Mesenchymal stem cell (in vitro differentiated cells and primary cell): ENCODE measurements around the gene CLMN.
A peak's percentile ranks its signal among the peaks of the same experiment; 100 is the strongest.

Experiments used
- DNase-seq: peaks from one replicate; pipeline ENCODE4 v3.0.0-alpha.2; 2013
- H2AFZ ChIP-seq: one replicate; pipeline ENCODE4 v1.6.1; 2013; ENCODE audit warnings: low read depth, mild to moderate bottlenecking, control low read depth, inconsistent platforms, low read length, moderate library complexity
- H2AK5ac ChIP-seq: 2 replicates; pipeline ENCODE4 v1.6.1; 2013; ENCODE audit warnings: low read length, moderate library complexity, mild to moderate bottlenecking, inconsistent platforms; ENCODE audit not compliant: severe bottlenecking
- H2BK120ac ChIP-seq: one replicate; pipeline ENCODE4 v1.6.1; 2013; ENCODE audit warnings: low read depth, mild to moderate bottlenecking, inconsistent platforms, low read length, moderate library complexity
- H2BK12ac ChIP-seq, 2 experiments: one replicate each; pipeline ENCODE4 v1.6.1; 2013; ENCODE audit warnings: inconsistent platforms in 2 of 2, low read length in 2 of 2, mild to moderate bottlenecking in 2 of 2, moderate library complexity in 2 of 2, control low read depth in 1 of 2
- H2BK15ac ChIP-seq: one replicate; pipeline ENCODE4 v1.6.1; 2013; ENCODE audit warnings: mild to moderate bottlenecking, low read depth, inconsistent platforms; ENCODE audit not compliant: poor library complexity, severe bottlenecking
- H2BK5ac ChIP-seq: 2 replicates; pipeline ENCODE4 v1.6.1; 2013; ENCODE audit warnings: low read depth, mild to moderate bottlenecking, low read length, control low read depth, inconsistent platforms; ENCODE audit not compliant: poor library complexity, severe bottlenecking
- H3K14ac ChIP-seq, 2 experiments: one replicate each; pipeline ENCODE4 v1.6.1; 2013; ENCODE audit warnings: inconsistent platforms in 2 of 2, low read length in 2 of 2, control low read depth in 1 of 2, mild to moderate bottlenecking in 1 of 2, moderate library complexity in 1 of 2
- H3K18ac ChIP-seq, 2 experiments: one replicate each; pipeline ENCODE4 v1.6.1; 2013; ENCODE audit warnings: inconsistent platforms in 2 of 2, low read length in 2 of 2, control low read depth in 1 of 2, low read depth in 1 of 2, mild to moderate bottlenecking in 1 of 2
- H3K23ac ChIP-seq, 2 experiments: one replicate each; pipeline ENCODE4 v1.6.1; 2013; ENCODE audit warnings: inconsistent platforms in 2 of 2, low read length in 2 of 2, mild to moderate bottlenecking in 2 of 2, moderate library complexity in 2 of 2, control low read depth in 1 of 2
- H3K27ac ChIP-seq: 2 replicates; pipeline ENCODE4 v1.5.1; 2013; ENCODE audit warnings: mild to moderate bottlenecking, moderate library complexity, low read length, control low read depth, inconsistent platforms; ENCODE audit not compliant: poor library complexity, severe bottlenecking
- H3K27me3 ChIP-seq, 2 experiments: 2 replicates each; pipeline versions ENCODE4 v1.6.1 to v1.7.0; 2013; ENCODE audit warnings: low read length in 2 of 2, mild to moderate bottlenecking in 2 of 2, moderate library complexity in 2 of 2, control low read depth in 1 of 2, inconsistent platforms in 1 of 2; ENCODE audit not compliant: control insufficient read depth in 1 of 2, insufficient read depth in 1 of 2
- H3K36me3 ChIP-seq, 2 experiments: 2 replicates each; pipeline versions ENCODE4 v1.6.1 to v1.7.0; 2013; ENCODE audit warnings: low read length in 2 of 2, control low read depth in 1 of 2, inconsistent platforms in 1 of 2, low read depth in 1 of 2, mild to moderate bottlenecking in 1 of 2; ENCODE audit not compliant: insufficient read depth in 2 of 2, control insufficient read depth in 1 of 2
- H3K4ac ChIP-seq, 2 experiments: one replicate each; pipeline ENCODE4 v1.6.1; 2013; ENCODE audit warnings: inconsistent platforms in 2 of 2, low read length in 2 of 2, mild to moderate bottlenecking in 2 of 2, moderate library complexity in 2 of 2, control low read depth in 1 of 2, low read depth in 1 of 2
- H3K4me1 ChIP-seq: 2 replicates; pipeline ENCODE4 v1.6.1; 2013; ENCODE audit warnings: low read depth, low read length, control low read depth; ENCODE audit not compliant: control insufficient read depth, insufficient read depth
- H3K4me2 ChIP-seq: 2 replicates; pipeline ENCODE4 v1.6.1; 2013; ENCODE audit warnings: low read length, mild to moderate bottlenecking, inconsistent platforms; ENCODE audit not compliant: poor library complexity, severe bottlenecking
- H3K4me3 ChIP-seq, 2 experiments: 2 replicates each; pipeline versions ENCODE4 v1.5.1 to v1.7.0; 2013; ENCODE audit warnings: low read length in 2 of 2, mild to moderate bottlenecking in 2 of 2, control low read depth in 1 of 2, low read depth in 1 of 2; ENCODE audit not compliant: insufficient read depth in 1 of 2
- H3K79me1 ChIP-seq: replicated peaks from 2 replicates; pipeline ENCODE4 v1.6.1; 2013; ENCODE audit warnings: mild to moderate bottlenecking, control low read depth, low read length, inconsistent platforms; ENCODE audit not compliant: poor library complexity, severe bottlenecking
- H3K9ac ChIP-seq: 2 replicates; pipeline ENCODE4 v1.7.0; 2013; ENCODE audit warnings: mild to moderate bottlenecking, low read length, moderate library complexity
- H3K9me3 ChIP-seq: 2 replicates; pipeline ENCODE4 v1.7.0; 2013; ENCODE audit warnings: mild to moderate bottlenecking, low read length; ENCODE audit not compliant: control insufficient read depth
- H4K8ac ChIP-seq: one replicate; pipeline ENCODE4 v1.6.1; 2013; ENCODE audit warnings: inconsistent platforms, mild to moderate bottlenecking, low read length, moderate library complexity
- H4K91ac ChIP-seq: one replicate; pipeline ENCODE4 v1.6.1; 2013; ENCODE audit warnings: mild to moderate bottlenecking, low read length, inconsistent platforms
- WGBS: methylation state at CpG from one replicate; pipeline ENCODE4 v1.1.7; 2013; ENCODE audit warnings: mixed read lengths; 5-methylcytosine and 5-hydroxymethylcytosine counted together

The CLMN gene

GRCh38 chr14:95293449-95293848, 26.3 kb downstream of the CLMN start:
- Histone ChIP-seq H2BK120ac (no peak overlapping the region), H3K4me2 (no peak overlapping the region), H2BK15ac (no peak overlapping the region), H3K4me1 (peaks cover 25% of the 10 kb centered on the region), H3K9me3 (peaks cover 5% of the 10 kb centered on the region), H3K23ac (no peak overlapping the region), H4K8ac (no peak overlapping the region), H2BK12ac (no peak overlapping the region), H3K18ac (no peak overlapping the region), H3K36me3 (peaks cover 0 to 31% of the 10 kb centered on the region in 2 experiments), H2BK5ac (no peak overlapping the region), H3K4ac (no peak overlapping the region), H3K27ac (no peak overlapping the region), H3K9ac (no peak overlapping the region), H2AK5ac (peak overlapping the region; percentile 23), H3K27me3 (peaks cover 0 to 2% of the 10 kb centered on the region in 2 experiments), H3K14ac (no peak overlapping the region), H3K4me3 (no peak overlapping the region), H3K79me1 (peaks cover 58% of the 10 kb centered on the region), H2AFZ (no peak overlapping the region), H4K91ac (no peak overlapping the region)
- 80% methylated on average over 4 of the region's 5 CpGs for WGBS
- DNase-seq, result no peak

GRCh38 chr14:95292660-95293425, 26.9 kb downstream of the CLMN start:
- no peak overlapping the region for H4K91ac ChIP-seq
- H3K18ac ChIP-seq, result no peak overlapping the region
- H3K79me1 ChIP-seq, result peaks cover 58% of the 10 kb centered on the region
- H4K8ac ChIP-seq, result no peak overlapping the region
- H3K4me1 ChIP-seq, result peaks cover 25% of the 10 kb centered on the region
- no peak overlapping the region for H3K4me3 ChIP-seq
- no peak overlapping the region for H3K4ac ChIP-seq
- H3K27me3 ChIP-seq, result peaks cover 0 to 2% of the 10 kb centered on the region in 2 experiments
- 80% methylated on average over 5 of the region's 8 CpGs for WGBS
- H3K27ac ChIP-seq, result no peak overlapping the region
- no peak for DNase-seq
- H3K36me3 ChIP-seq, result peaks cover 0 to 26% of the 10 kb centered on the region in 2 experiments
- H2BK15ac ChIP-seq, result no peak overlapping the region
- peaks cover 5% of the 10 kb centered on the region for H3K9me3 ChIP-seq
- H2AFZ ChIP-seq, result no peak overlapping the region
- no peak overlapping the region for H3K4me2 ChIP-seq
- H3K14ac ChIP-seq, result no peak overlapping the region
- H3K9ac ChIP-seq, result no peak overlapping the region
- no peak overlapping the region for H3K23ac ChIP-seq
- H2BK120ac ChIP-seq, result no peak overlapping the region
- peak overlapping the region; percentile 79 for H2AK5ac ChIP-seq
- H2BK12ac ChIP-seq, result no peak overlapping the region
- H2BK5ac ChIP-seq, result no peak overlapping the region

GRCh38 chr14:95291859-95292542, 27.7 kb downstream of the CLMN start:
- Histone ChIP-seq H2BK120ac (no peak overlapping the region), H3K4ac (no peak overlapping the region), H3K4me1 (peaks cover 28% of the 10 kb centered on the region), H4K91ac (no peak overlapping the region), H3K4me2 (no peak overlapping the region), H3K23ac (no peak overlapping the region), H2BK12ac (no peak overlapping the region), H3K14ac (no peak overlapping the region), H3K79me1 (peaks cover 61% of the 10 kb centered on the region), H4K8ac (no peak overlapping the region), H3K9ac (no peak overlapping the region), H3K27ac (no peak overlapping the region), H3K36me3 (peaks cover 0 to 27% of the 10 kb centered on the region in 2 experiments), H3K18ac (no peak overlapping the region), H2BK5ac (no peak overlapping the region), H3K9me3 (peaks cover 5% of the 10 kb centered on the region), H2AK5ac (no peak overlapping the region), H3K4me3 (no peak overlapping the region), H2BK15ac (no peak overlapping the region), H3K27me3 (peaks cover 0 to 5% of the 10 kb centered on the region in 2 experiments), H2AFZ (no peak overlapping the region)
- peak; percentile 43 for DNase-seq
- WGBS, result 41% methylated on average over 3 of the region's 6 CpGs

GRCh38 chr14:95290871-95291431, 28.8 kb downstream of the CLMN start:
- Histone ChIP-seq H3K18ac (no peak overlapping the region), H3K4me1 (peaks cover 24% of the 10 kb centered on the region), H3K27me3 (peaks cover 0 to 3% of the 10 kb centered on the region in 2 experiments), H3K14ac (no peak overlapping the region), H2BK5ac (no peak overlapping the region), H2BK120ac (no peak overlapping the region), H3K4ac (no peak overlapping the region), H3K4me3 (no peak overlapping the region), H2AFZ (no peak overlapping the region), H4K8ac (no peak overlapping the region), H3K4me2 (no peak overlapping the region), H4K91ac (no peak overlapping the region), H2AK5ac (no peak overlapping the region), H3K9me3 (peaks cover 2% of the 10 kb centered on the region), H3K27ac (no peak overlapping the region), H3K79me1 (peaks cover 61% of the 10 kb centered on the region), H3K36me3 (peaks cover 0 to 28% of the 10 kb centered on the region in 2 experiments), H2BK15ac (no peak overlapping the region), H2BK12ac (no peak overlapping the region), H3K23ac (no peak overlapping the region), H3K9ac (no peak overlapping the region)
- DNase-seq, result no peak
- 85% methylated on average over 17 of the region's 17 CpGs for WGBS
